Activated CD4-positive, alpha-beta T cell treated with anti-CD3 and anti-CD28 coated beads for 4 hours (primary cell): ENCODE data around the gene UBXN11.
A peak's percentile ranks its signal among the peaks of the same experiment; 100 is the strongest.
"Not testable (repeated sequence)": the region's sequence is repeated elsewhere in the genome, so short reads cannot be mapped to it uniquely, and the experiment has no call there.

Source experiments
- DNase-seq, 2 donors: peaks; one replicate each; pipeline ENCODE4 v3.0.0-alpha.2; 2020

The UBXN11 gene

GRCh38 chr1:26335774-26336476, 29.5 kb upstream of the UBXN11 start:
- no peak for DNase-seq

GRCh38 chr1:26333312-26333711, 26.9 kb upstream of the UBXN11 start:
- not testable (repeated sequence) for DNase-seq

- no peak for DNase-seq
These were observed 23.8 kb upstream of the UBXN11 start for GRCh38 chr1:26330276-26330675.

- not testable (repeated sequence) for DNase-seq
These were observed 22.9 kb upstream of the UBXN11 start for GRCh38 chr1:26329380-26329779.

GRCh38 chr1:26328597-26328996, 22.2 kb upstream of the UBXN11 start:
- no peak for DNase-seq

- DNase-seq, result no peak
These were observed 21.5 kb upstream of the UBXN11 start for GRCh38 chr1:26327956-26328362.

- no peak for DNase-seq
These were observed 18.1 kb upstream of the UBXN11 start for GRCh38 chr1:26324550-26324949.

- no peak for DNase-seq
These were observed 16.9 kb upstream of the UBXN11 start for GRCh38 chr1:26323382-26323781.

- DNase-seq, result no peak
These were observed 15.6 kb upstream of the UBXN11 start for GRCh38 chr1:26322042-26322331.

GRCh38 chr1:26321315-26322041, 15.0 kb upstream of the UBXN11 start:
- DNase-seq, result peak; percentile 92 to 99

GRCh38 chr1:26320896-26321295, 14.5 kb upstream of the UBXN11 start:
- no peak for DNase-seq

- peak in 1 of 2 donors; percentile 46 for DNase-seq
These were observed 12.1 kb upstream of the UBXN11 start for GRCh38 chr1:26318338-26319064.

- DNase-seq, result peak; percentile 79 to 83
These were observed 11.3 kb upstream of the UBXN11 start, which contains the start of gene CD52 for GRCh38 chr1:26317612-26318337. Gene CD52 (plus strand): TSS chr1:26317958. CDS start chr1:26318018, 60 bp downstream.

- DNase-seq, result no peak
These were observed 10.7 kb upstream of the UBXN11 start for GRCh38 chr1:26317146-26317545.

GRCh38 chr1:26315874-26316850, 9.7 kb upstream of the UBXN11 start:
- DNase-seq, result no peak

GRCh38 chr1:26314501-26314900, 8.1 kb upstream of the UBXN11 start:
- no peak for DNase-seq

GRCh38 chr1:26307966-26308899, 1.8 kb upstream of the UBXN11 start:
- DNase-seq, result not testable (repeated sequence)

GRCh38 chr1:26307363-26307781, 936 bp upstream of the UBXN11 start:
- no peak for DNase-seq

- no peak for DNase-seq
These were observed 658 bp downstream of the UBXN11 start for GRCh38 chr1:26305667-26306289.

GRCh38 chr1:26302733-26303405, 3.6 kb downstream of the UBXN11 start:
- no peak for DNase-seq
